Activated CD4-positive, alpha-beta T cell treated with anti-CD3 and anti-CD28 coated beads for 48 hours (primary cell): ENCODE measurements around the gene PEX14.

Experiments
- DNase-seq: peaks from one replicate; pipeline ENCODE4 v3.0.0-alpha.2; 2020

Gene PEX14

GRCh38 chr1:10637834-10638558, 163.2 kb downstream of the PEX14 start:
- no peak for DNase-seq

DNA sequence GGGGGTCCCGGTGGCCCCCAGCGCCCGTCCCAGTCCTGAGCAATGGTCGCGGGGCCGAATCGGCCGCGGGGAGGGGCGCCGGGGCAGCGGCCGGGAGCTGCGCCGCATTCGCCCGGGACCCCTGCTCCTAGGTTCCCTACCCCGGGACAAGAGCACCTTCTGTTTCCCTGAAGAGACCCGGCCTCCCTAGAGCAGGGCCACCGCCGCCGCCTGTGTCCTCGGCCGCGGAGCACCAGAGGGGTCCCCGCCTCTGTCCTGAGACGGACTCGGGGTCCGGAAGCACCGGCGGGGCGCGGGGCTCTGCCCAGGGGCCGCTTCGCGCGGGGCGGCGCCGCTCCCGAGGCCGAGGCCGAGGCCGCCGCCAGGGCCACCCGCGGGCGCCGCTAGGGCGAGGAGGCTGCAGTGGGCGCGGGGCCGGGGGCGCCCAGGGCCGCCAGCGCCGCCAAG, 163.8 kb downstream of the PEX14 start:
- no peak for DNase-seq

GRCh38 chr1:10639011-10639774, 164.4 kb downstream of the PEX14 start:
- DNase-seq: no peak

DNA sequence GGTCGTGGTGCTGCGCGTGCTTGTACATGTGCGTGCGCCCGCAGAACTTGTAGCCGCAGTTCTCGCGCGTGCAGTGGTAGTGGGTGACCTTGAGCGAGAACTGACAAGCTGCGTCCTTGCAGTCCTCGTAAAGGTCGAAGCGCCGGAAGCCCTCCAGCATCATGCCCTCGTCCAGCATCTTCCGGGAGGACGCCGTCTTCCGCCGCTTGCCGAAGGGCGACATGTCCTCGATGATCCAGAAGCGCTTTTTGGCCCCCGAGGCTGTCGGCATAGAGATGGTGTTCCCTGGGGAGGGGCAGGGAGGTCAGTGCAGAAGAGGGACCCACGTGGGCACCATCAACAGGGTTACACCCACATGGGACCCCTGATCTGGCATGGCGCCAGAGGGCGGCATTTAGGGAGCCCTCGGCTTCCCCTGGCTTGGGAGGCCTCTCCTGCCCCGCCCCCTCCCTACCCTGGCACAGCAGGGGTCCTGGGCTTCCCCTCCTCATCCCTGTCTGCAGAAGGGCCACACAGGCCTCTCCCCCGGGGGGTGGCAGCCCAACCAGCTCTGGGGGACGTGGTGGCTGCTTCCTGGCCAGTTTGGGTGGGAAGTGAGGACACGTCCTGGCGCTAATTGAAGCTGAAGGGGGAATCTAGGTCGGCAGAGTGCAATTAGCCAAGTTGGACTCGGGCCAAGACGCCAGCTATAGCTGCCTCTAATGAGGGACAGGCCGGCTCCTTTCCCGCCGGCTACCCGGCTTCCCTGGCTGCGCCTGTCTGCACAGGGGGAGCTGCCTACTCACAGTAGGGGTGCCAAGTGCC, 165.2 kb downstream of the PEX14 start:
- no peak for DNase-seq

DNA sequence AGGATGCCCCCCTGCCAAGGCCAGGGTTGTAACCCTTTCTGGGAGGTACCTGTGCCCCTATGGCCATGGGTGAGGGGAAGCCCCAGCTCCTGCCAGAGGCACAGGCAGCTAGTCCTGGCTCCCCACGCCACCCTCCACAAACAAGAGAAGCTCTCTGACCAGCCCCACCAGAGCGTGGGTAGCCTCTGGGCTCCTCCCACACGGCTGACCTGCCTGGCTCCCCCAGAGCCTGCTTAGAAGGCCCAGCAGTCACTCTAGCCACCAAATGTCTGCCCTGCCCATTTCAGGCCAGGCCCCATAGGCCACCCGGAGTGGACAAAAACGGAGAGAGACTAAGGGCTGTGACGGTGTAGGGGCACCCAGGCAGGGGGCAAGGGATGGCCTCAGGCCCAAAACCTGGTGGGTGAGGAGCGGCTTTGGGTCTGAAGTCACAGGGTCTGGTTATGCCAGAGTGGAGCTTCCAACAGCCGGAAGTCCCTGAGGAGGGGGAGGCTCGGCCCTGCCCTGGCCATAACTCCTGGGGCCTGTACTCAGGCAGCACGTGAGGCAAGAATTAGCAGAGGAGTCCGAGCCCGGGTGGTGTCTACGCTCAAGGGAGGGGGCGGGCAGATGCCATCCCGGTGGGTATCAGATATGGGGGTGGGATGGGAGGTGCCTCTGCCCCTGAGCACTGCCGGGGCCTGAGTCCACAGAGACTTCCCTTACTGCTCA, 166.2 kb downstream of the PEX14 start:
- DNase-seq: no peak

DNA sequence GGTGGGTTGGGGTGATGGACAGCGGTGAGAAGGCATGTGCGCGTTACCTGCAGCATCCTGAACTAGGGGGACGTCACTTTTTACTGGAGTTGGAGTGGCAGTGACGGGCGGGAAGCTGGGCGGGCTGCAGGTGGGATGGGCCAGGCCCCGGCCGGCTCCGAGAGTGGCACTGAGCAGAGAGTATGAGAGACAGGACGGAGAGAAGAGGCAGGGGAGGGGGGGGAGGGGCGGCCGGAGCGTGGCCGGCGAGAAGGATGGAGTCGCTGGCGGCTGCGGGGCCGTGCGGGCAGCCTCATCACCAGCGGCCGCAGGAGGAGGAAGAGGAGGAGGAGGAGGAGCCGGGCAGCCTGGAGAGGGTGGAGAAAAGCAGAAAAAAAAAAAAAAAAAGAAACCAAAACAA, 167.2 kb downstream of the PEX14 start:
- no peak for DNase-seq

GRCh38 chr1:10642403-10643080, 167.8 kb downstream of the PEX14 start:
- no peak for DNase-seq

DNA sequence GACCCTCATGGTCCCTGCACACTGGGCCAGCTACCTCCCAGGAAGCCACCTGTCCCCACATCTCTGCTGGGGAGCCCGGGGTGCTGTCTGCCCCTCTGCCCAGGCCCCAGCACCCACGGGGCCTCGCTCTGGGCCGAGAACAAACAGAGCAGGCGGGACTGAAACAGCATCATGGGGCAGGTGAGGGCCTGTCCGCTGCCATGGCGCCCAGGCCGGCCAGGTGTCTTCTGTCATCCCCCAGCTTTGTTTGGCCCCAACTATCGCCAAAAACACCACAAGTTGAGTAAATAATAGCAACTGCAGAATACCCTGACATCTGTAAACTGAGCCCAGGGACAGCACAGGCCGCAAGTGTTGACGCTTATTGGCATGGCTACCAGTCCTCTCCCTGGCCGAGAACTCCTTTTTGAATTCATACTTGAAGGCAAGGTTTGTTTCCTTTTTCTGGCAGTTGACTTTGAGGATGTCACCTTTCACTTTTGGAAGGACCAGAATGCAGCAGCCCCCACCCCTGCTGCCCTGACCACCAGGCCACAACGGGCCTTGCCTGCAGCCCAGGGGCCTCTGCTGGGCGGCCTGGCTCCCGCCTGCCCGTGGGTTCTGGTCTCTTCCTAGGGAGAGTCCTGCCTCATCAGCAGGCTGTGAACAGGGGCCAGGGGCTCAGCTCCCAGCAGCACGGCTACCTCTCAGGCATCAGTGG, 169.0 kb downstream of the PEX14 start:
- no peak for DNase-seq

DNA sequence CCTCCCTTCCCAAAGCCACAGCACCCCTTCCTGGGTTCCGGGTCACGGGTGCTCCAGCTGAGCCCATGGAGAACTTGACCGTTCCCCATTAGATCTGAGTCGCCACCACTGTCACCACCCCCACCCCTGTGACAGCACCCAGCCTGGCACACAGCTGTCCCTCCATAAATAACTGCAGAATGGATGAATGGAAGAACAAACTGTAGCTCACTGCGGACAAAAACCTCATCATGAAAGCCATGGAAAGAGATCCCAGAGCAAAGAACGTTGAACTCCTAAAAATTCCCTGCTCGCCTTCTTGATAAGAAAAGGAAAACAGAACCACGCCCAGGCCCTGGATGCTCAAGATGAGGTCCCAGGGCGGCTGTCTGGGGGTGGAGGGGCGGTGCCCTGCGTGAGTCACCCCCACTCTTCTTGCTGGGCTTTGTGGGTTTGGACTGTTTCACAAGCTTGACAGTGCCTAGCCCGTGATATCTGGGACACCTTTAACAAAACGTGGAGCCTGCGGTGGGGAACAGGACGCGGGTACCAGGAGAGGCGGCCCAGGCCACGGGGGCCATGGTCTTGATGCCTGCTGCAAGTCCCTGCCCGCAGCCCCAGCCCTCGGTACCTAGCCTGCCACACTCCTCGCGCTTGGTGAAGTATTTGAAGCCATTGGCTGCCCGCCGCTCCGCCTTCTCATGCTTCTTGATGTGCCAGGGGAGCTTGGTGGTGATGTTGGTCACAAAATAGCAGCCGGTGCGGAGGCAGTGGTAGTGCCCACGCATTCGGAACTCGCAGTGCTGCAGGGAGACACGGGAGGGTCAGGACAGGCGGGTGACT, 169.8 kb downstream of the PEX14 start:
- DNase-seq: peak; percentile 27

DNA sequence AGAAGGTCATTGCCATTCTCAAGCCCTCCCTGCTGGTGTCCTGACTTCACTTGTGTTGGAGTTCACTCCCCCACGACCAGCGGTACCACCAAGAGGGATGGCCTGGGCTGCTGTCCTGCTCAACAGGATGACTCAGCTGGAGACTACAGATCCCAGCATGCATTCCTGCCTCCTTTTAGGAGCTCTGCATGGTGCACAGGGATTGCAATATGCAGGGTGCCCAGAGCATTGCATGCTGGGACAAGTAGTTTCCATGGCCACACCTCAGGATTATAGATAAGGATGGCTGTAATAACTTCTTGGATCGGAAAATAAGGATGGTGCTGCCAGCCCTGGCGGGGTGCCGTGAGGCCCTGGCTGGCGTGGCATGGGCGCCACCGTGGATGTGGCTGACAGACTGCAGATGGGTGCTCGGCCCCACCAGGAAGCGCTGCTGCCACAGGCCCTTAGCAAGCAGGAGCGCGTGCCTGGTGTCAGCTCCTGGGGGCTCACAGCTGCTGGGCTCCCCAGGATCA, 171.7 kb downstream of the PEX14 start:
- DNase-seq: no peak

- DNase-seq: no peak
Observed at GRCh38 chr1:10647414-10648170, 172.8 kb downstream of the PEX14 start.

DNA sequence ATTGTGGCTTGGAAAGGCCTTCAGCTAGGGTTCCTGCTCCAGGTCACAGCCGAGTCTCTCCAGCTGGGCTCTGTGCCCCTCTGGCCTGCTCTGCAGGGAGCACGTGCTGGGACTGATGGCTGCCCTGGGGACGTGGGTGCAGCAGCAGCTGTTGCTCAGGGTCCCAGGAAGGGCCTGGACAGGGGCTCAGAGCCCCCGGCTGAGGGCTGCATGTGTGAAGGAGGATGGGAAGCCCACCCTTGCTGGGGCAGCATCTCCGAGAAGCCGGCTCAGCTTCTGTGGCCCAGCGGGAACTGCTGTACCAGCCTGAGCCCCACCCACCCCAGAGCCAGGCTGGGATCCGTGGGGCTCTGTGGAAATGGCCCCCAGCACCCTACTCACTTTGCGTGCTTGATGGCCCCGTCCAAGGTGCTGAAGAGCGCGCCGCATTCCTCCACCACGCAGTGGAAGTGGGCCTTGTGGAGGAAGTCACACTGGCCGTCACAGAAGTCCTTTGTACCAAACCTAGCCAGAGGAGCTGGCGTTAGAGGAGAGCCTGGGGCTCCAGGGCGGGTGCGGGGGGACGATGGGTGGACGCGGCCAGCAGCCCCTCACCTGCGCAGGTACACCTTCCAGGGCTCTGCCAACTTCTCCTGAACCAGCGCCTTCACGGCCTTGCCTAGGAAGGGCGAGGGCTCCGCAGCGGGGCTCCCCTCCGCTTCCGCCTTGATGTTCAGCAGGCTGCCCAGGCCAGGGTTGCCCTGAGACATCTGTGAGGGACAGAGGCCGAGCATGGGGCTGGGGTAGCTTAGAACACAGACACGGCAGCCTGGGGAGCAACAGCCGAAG, 174.2 kb downstream of the PEX14 start:
- no peak for DNase-seq

GRCh38 chr1:10649517-10650201, 174.9 kb downstream of the PEX14 start:
- no peak for DNase-seq

DNA sequence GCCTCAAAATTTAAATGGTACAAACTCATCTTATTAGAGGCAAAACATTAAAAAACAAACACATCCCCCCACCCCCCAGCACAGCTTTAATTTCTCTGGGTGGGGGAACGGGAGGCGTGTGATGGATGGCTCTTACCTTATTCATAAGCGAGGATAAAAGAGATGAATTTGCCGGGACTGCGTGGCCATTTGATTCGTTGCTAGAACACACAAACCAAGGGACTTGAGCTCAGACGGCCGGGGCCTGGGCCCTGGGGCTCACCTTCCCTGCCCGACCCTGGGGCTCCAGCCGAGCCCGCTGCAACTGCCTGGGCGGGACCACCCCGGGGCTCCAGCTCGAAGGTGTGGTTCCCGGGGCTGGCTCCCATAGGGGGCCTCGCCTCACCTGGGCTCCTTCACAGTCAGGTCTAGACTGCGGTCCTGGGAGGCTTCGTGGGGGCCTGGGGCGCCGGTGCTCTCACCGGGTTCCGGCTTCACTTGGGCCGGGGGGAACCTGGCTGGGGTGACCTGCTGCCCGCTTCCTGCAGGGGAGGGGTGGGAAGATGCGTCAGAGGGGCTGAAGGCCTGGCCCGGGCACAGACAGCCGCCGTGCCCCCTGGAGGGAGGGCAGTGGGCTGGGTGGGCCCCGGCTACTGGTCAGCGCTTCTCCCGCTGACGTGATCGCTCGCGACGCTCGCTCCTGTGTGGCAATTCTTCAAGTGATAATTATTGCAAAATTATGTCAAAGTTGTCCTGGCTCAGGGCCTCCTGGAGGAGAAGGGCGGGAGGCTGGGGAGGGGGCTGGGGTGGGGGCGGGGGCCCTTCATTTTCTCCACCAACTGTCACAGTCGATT, 176.0 kb downstream of the PEX14 start:
- DNase-seq: no peak

DNA sequence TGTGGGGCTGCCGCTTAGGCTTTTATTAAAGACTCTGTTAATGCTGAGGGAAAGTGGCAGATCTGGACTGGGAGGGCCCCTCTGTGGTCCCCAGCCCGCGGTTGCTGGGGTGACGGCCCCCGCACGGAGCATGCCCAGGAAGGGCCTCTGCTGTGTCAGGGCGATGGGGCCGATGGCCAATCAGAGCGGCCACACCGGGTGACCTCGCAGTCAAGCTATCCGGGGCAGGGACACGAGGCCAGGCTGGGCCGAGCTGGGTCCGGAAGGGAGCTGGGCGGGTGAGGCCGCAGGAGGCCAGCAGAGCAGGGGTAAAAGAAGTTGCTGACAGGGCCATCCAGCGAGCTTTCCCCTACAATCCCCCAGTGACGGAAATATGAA, 176.6 kb downstream of the PEX14 start:
- DNase-seq: no peak

DNA sequence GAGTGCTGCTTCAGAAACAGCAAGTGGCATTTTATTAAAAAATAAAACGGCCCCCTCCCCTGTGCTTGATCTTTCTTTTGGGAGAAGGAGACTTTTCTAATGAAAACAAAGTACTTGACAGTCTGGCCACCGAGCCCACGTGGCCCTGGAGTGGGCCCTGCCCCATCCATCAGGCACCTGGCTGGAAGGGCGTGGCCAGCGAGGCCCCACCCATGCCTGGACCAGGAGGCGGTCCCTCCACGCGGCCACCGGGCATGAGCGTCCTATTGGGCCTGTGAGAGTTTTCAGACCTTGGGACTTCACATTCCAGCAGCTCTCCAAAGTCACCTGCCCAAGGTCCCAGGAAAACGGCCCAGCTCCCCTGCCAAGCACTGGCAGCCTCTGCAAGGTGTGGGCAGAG, 177.0 kb downstream of the PEX14 start:
- DNase-seq: no peak

- no peak for DNase-seq
Observed at GRCh38 chr1:10652626-10653025, 177.9 kb downstream of the PEX14 start.
